ENCODE measurements around the gene DEK. TPM values are rescaled to one million over a fixed set of nuclear protein-coding genes. Genes with fewer than 3 reads are reported as not detected.
"Not testable (repeated sequence)": the region's sequence is repeated elsewhere in the genome, so short reads cannot be mapped to it uniquely, and the experiment has no call there.

The DEK gene
- total RNA-seq (2014; rRNA removed; shearing (Covaris generic)) (90.3 and 101 TPM in 2 replicates), polyA plus RNA-seq (2016; fragmentation: Nextera tagmentation; extraction: Ambion mirVana) (108 and 116 TPM in 2 replicates)

GRCh38 chr6:18264219-18264922 is at the start of gene DEK:
Gene DEK (minus strand): TSS chr6:18264530. CDS start chr6:18263987, 543 bp downstream.
- Histone ChIP-seq H2AFZ (peak within 1 kb of the TSS; percentile 79), H3K4me3 (peak within 1 kb of the TSS; percentile 78), H4K20me1 (ENCODE audit: insufficient read depth) (no peaks in the 10 kb centered on the region), H3K9ac (peak within 1 kb of the TSS; percentile 86), H3K79me2 (ENCODE audit: insufficient read depth) (peaks cover 46% of the 10 kb centered on the region), H3K27me3 (replicated peaks; ENCODE audit: insufficient read depth) (no peaks in the 10 kb centered on the region), H3K9me3 (ENCODE audit: low read depth) (no peaks in the 10 kb centered on the region), H3K27ac (peak within 1 kb of the TSS; percentile 88), H3K4me1 (ENCODE audit: insufficient read depth) (peaks cover 35% of the 10 kb centered on the region), H3K9me2 (ENCODE audit: insufficient read depth) (no peaks in the 10 kb centered on the region), H3F3A (ENCODE audit: insufficient read depth) (peaks cover 19% of the 10 kb centered on the region), H3K4me2 (ENCODE audit: unreplicated experiment) (peak within 1 kb of the TSS; percentile 80), H3K36me3 (ENCODE audit: low read depth) (no peaks in the 10 kb centered on the region)
- TF ChIP-seq EZH2 (IDR thresholded peaks at IDR 0.05; ENCODE audit: insufficient read depth, poor library complexity, severe bottlenecking) = no peak
- TF ChIP-seq EZH2phosphoT487 (IDR thresholded peaks at IDR 0.05; ENCODE audit: insufficient read depth, low read depth) = no peak
- peak; percentile 94 for DNase-seq
- in situ Hi-C loops (cut with MboI) = no loop called here
- 0 to 1% methylated on average over 44 to 77 of the region's 113 CpGs for WGBS, 2 experiments (ENCODE audit: low coverage in 1 of 2, low lambda C conversion rate in 2 of 2, missing lambda C conversion rate in 2 of 2)

- H3K27me3 ChIP-seq (replicated peaks; ENCODE audit: insufficient read depth) = no peaks in the 10 kb centered on the region
- H3F3A ChIP-seq (ENCODE audit: insufficient read depth) = peaks cover 11% of the 10 kb centered on the region
- no peaks in the 10 kb centered on the region for H3K9me3 ChIP-seq (ENCODE audit: low read depth)
- TF ChIP-seq EZH2phosphoT487 (IDR thresholded peaks at IDR 0.05; ENCODE audit: insufficient read depth, low read depth) = no peak
- TF ChIP-seq EZH2 (IDR thresholded peaks at IDR 0.05; ENCODE audit: insufficient read depth, poor library complexity, severe bottlenecking) = no peak
- no peak overlapping the region for H2AFZ ChIP-seq
- no peak for DNase-seq
- no peak overlapping the region for H3K27ac ChIP-seq
- no peak overlapping the region for H3K9ac ChIP-seq
- H4K20me1 ChIP-seq (ENCODE audit: insufficient read depth) = no peaks in the 10 kb centered on the region
- peaks cover 13% of the 10 kb centered on the region for H3K4me1 ChIP-seq (ENCODE audit: insufficient read depth)
- H3K4me3 ChIP-seq = no peak overlapping the region
- in situ Hi-C loops (cut with MboI) = no loop called here
- no peaks in the 10 kb centered on the region for H3K9me2 ChIP-seq (ENCODE audit: insufficient read depth)
- no peak overlapping the region for H3K4me2 ChIP-seq (ENCODE audit: unreplicated experiment)
- no peaks in the 10 kb centered on the region for H3K79me2 ChIP-seq (ENCODE audit: insufficient read depth)
- no peaks in the 10 kb centered on the region for H3K36me3 ChIP-seq (ENCODE audit: low read depth)
Observed at GRCh38 chr6:18312368-18312767, 48.0 kb upstream of the DEK start.

- peaks cover 23% of the 10 kb centered on the region for H3F3A ChIP-seq (ENCODE audit: insufficient read depth)
- WGBS, 2 experiments (ENCODE audit: low coverage in 1 of 2, low lambda C conversion rate in 2 of 2, missing lambda C conversion rate in 2 of 2) = 71% methylated on average over 8 of the region's 8 CpGs
- DNase-seq; H3K27ac ChIP-seq; H3K79me2 ChIP-seq (ENCODE audit: insufficient read depth); H3K9me3 ChIP-seq (ENCODE audit: low read depth); H4K20me1 ChIP-seq (ENCODE audit: insufficient read depth); H3K4me2 ChIP-seq (ENCODE audit: unreplicated experiment); H3K9me2 ChIP-seq (ENCODE audit: insufficient read depth); H3K4me3 ChIP-seq; H3K27me3 ChIP-seq (replicated peaks; ENCODE audit: insufficient read depth); H3K36me3 ChIP-seq (ENCODE audit: low read depth); in situ Hi-C loops (cut with MboI); H2AFZ ChIP-seq; H3K9ac ChIP-seq: not testable (repeated sequence)
- peaks cover 27% of the 10 kb centered on the region for H3K4me1 ChIP-seq (ENCODE audit: insufficient read depth)
Observed at GRCh38 chr6:18310010-18310409, 45.7 kb upstream of the DEK start.

- Histone ChIP-seq H3K4me1 (ENCODE audit: insufficient read depth) (peaks cover 27% of the 10 kb centered on the region), H2AFZ (no peak overlapping the region), H3K9me3 (ENCODE audit: low read depth) (no peaks in the 10 kb centered on the region), H3K36me3 (ENCODE audit: low read depth) (no peaks in the 10 kb centered on the region), H3K27me3 (replicated peaks; ENCODE audit: insufficient read depth) (no peaks in the 10 kb centered on the region), H3K9me2 (ENCODE audit: insufficient read depth) (no peaks in the 10 kb centered on the region), H3K27ac (no peak overlapping the region), H3K79me2 (ENCODE audit: insufficient read depth) (no peaks in the 10 kb centered on the region), H3K4me3 (no peak overlapping the region), H3F3A (ENCODE audit: insufficient read depth) (peaks cover 23% of the 10 kb centered on the region), H3K4me2 (ENCODE audit: unreplicated experiment) (no peak overlapping the region), H3K9ac (no peak overlapping the region), H4K20me1 (ENCODE audit: insufficient read depth) (no peaks in the 10 kb centered on the region)
- 81 to 84% methylated on average over 5 of the region's 5 CpGs for WGBS, 2 experiments (ENCODE audit: low coverage in 1 of 2, low lambda C conversion rate in 2 of 2, missing lambda C conversion rate in 2 of 2)
- in situ Hi-C loops (cut with MboI) = no loop called here
- DNase-seq = no peak
- TF ChIP-seq EZH2 (IDR thresholded peaks at IDR 0.05; ENCODE audit: insufficient read depth, poor library complexity, severe bottlenecking) (no peak), EZH2phosphoT487 (IDR thresholded peaks at IDR 0.05; ENCODE audit: insufficient read depth, low read depth) (no peak)
Observed at GRCh38 chr6:18309046-18309445, 44.7 kb upstream of the DEK start.
